NT2/D1 (cell line): ENCODE data around the gene PTPRF.

ENCODE experiments used
- SUZ12 ChIP-seq: IDR thresholded peaks from 2 replicates; pipeline ENCODE4 v1.6.1; 2011; ENCODE audit not compliant: insufficient read length, insufficient read depth; ENCODE audit errors: extremely low read depth
- ZNF274 ChIP-seq: IDR thresholded peaks from 2 replicates; pipeline ENCODE4 v1.6.1; 2011; ENCODE audit warnings: mild to moderate bottlenecking, low read depth, low read length

- no peak for TF ChIP-seq SUZ12
- TF ChIP-seq ZNF274, result no peak
Measured at GRCh38 chr1:43632135-43632670, 101.5 kb downstream of the PTPRF start.
